PFSK-1 (cell line): Measurements from ENCODE around the gene RNF223.

Experiments used
- FOXP2 ChIP-seq: optimal IDR thresholded peaks from 2 replicates; pipeline ENCODE3; 2011; ENCODE audit warnings: borderline replicate concordance, control low read depth, inconsistent platforms; ENCODE audit not compliant: insufficient read depth; ENCODE audit errors: extremely low read length, extremely low read depth
- POLR2AphosphoS5 ChIP-seq: IDR thresholded peaks from 2 replicates; pipeline ENCODE4 v1.6.1; 2012; ENCODE audit warnings: low read depth, mild to moderate bottlenecking, control low read depth, low read length, moderate library complexity
- REST ChIP-seq, 2 experiments: IDR thresholded peaks; 2 replicates each; pipeline versions ENCODE4 v1.6.1 to v1.8.0; 2011 to 2012; ENCODE audit warnings: low read depth in 2 of 2, low read length in 2 of 2, control low read depth in 1 of 2, inconsistent platforms in 1 of 2, mild to moderate bottlenecking in 1 of 2, moderate library complexity in 1 of 2; ENCODE audit not compliant: insufficient read depth in 1 of 2
- SIN3A ChIP-seq: IDR thresholded peaks from 2 replicates; pipeline ENCODE4 v1.6.1; 2012; ENCODE audit warnings: mild to moderate bottlenecking, low read length, moderate library complexity, borderline replicate concordance; ENCODE audit not compliant: insufficient read depth

DNA sequence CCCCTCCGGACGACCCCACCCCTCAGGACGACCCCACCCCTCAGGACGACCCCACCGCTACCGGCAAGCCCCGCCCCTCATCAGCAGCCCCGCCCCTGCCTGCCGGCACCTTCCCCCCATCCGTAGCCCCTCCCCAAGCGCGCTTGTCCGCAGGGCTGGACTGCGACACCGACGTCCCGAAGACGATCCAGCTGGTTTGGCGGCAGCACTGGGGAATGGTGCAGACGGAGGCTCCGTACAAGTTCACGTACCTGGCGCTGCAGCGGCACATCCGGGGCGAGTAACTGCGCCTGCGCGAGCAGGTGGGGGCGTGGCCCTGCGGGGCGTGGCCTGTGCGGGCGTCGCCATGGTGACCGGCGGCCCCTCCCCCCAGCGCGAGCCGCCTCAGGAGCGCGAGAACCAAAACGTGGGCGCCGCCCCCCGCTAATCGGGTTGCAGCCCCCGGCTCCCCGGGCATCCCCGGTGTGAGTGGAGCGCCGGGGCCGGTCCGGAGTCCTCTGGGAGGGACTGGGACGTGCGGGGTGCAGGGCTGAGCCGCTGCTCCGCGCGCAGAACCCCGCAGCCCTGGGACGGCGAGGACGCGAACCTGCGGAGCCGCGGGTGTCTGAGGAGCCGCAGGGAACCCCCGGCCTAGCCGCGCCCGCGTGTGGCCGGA is 4.9 kb downstream of the RNF223 start:
- TF ChIP-seq REST (IDR thresholded peaks at IDR 0.05; ENCODE audit: insufficient read depth in 1 of 2, low read depth in 2 of 2, low read length in 2 of 2) (no peak), POLR2AphosphoS5 (no peak), SIN3A (no peak), FOXP2 (no peak)
